Measurements from ENCODE around the gene PTPRG. TPM values are rescaled to one million over a fixed set of nuclear protein-coding genes. Genes with fewer than 3 reads are reported as not detected.

The PTPRG gene
- total RNA-seq, 1 donor from 2014 or later = 39.6 TPM

DNA sequence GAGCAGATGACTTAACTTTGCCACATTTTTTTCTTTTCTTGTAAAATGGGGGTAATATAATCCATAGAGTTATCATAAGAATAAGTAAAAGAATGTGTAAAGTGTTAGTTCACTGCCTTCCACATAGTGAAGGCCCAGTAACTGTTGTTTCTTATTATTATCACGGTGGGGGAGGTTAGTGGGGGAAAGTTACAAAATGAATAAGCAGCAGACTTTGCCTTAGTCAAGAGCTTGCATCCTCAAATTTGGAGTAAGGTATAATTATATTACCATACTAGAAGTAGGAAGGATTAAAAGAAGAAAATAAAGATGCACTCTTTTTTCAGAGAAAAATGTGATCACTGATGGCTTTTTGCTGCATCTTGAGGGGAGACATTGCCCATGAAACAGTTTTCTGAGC, 247.6 kb downstream of the PTPRG start:
- FAIRE-seq (no peak), DNase-seq (ENCODE audit: low read depth) (no peak)
- Mint-ChIP-seq H3K9me3 (ENCODE audit: unreplicated experiment) (no peaks in the 10 kb centered on the region), H3K4me3 (ENCODE audit: unreplicated experiment) (no peak overlapping the region), H3K4me1 (ENCODE audit: low read depth, unreplicated experiment) (peaks cover 2% of the 10 kb centered on the region), H3K27me3 (ENCODE audit: low read depth, unreplicated experiment) (no peaks in the 10 kb centered on the region), H3K36me3 (ENCODE audit: low read depth, unreplicated experiment) (no peaks in the 10 kb centered on the region), H3K27ac (ENCODE audit: unreplicated experiment) (no peak overlapping the region)
- no peak for TF ChIP-seq EZH2 (IDR thresholded peaks at IDR 0.05; ENCODE audit: insufficient read depth, low read length)
- TF ChIP-seq, protein P1, sequence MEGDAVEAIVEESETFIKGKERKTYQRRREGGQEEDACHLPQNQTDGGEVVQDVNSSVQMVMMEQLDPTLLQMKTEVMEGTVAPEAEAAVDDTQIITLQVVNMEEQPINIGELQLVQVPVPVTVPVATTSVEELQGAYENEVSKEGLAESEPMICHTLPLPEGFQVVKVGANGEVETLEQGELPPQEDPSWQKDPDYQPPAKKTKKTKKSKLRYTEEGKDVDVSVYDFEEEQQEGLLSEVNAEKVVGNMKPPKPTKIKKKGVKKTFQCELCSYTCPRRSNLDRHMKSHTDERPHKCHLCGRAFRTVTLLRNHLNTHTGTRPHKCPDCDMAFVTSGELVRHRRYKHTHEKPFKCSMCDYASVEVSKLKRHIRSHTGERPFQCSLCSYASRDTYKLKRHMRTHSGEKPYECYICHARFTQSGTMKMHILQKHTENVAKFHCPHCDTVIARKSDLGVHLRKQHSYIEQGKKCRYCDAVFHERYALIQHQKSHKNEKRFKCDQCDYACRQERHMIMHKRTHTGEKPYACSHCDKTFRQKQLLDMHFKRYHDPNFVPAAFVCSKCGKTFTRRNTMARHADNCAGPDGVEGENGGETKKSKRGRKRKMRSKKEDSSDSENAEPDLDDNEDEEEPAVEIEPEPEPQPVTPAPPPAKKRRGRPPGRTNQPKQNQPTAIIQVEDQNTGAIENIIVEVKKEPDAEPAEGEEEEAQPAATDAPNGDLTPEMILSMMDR (IDR thresholded peaks at IDR 0.05; ENCODE audit: insufficient read depth, low read depth, low read length) = no peak
- Histone ChIP-seq H3K4me3 (ENCODE audit: insufficient read depth, low read depth, low read length) (no peak overlapping the region), H3K4me1 (ENCODE audit: insufficient read depth, low read length) (no peaks in the 10 kb centered on the region), H3K27me3 (ENCODE audit: insufficient read depth, low read length) (no peaks in the 10 kb centered on the region), H3K9me3 (ENCODE audit: insufficient read depth, low read depth, low read length) (no peaks in the 10 kb centered on the region), H3K9ac (ENCODE audit: low read length) (no peak overlapping the region), H4K20me1 (ENCODE audit: insufficient read depth, low read length) (peaks cover 32% of the 10 kb centered on the region), H3K27ac (ENCODE audit: low read depth, low read length) (no peak overlapping the region), H2AFZ (ENCODE audit: low read depth, low read length) (no peak overlapping the region), H3K79me2 (ENCODE audit: insufficient read depth, low read length) (no peaks in the 10 kb centered on the region), H3K36me3 (ENCODE audit: insufficient read depth, low read length) (no peaks in the 10 kb centered on the region), H3K4me2 (ENCODE audit: low read length) (no peak overlapping the region)

GRCh38 chr3:61809879-61810278, 248.5 kb downstream of the PTPRG start:
- H3K36me3 ChIP-seq (ENCODE audit: insufficient read depth, low read length) = no peaks in the 10 kb centered on the region
- H3K27me3 Mint-ChIP-seq (ENCODE audit: low read depth, unreplicated experiment) = no peaks in the 10 kb centered on the region
- H4K20me1 ChIP-seq (ENCODE audit: insufficient read depth, low read length) = peaks cover 30% of the 10 kb centered on the region
- no peaks in the 10 kb centered on the region for H3K9me3 ChIP-seq (ENCODE audit: insufficient read depth, low read depth, low read length)
- no peak overlapping the region for H3K27ac Mint-ChIP-seq (ENCODE audit: unreplicated experiment)
- H3K4me2 ChIP-seq (ENCODE audit: low read length) = no peak overlapping the region
- FAIRE-seq = no peak
- TF ChIP-seq, protein P1 (IDR thresholded peaks at IDR 0.05; ENCODE audit: insufficient read depth, low read depth, low read length) = no peak
- no peak for TF ChIP-seq EZH2 (IDR thresholded peaks at IDR 0.05; ENCODE audit: insufficient read depth, low read length)
- no peaks in the 10 kb centered on the region for H3K36me3 Mint-ChIP-seq (ENCODE audit: low read depth, unreplicated experiment)
- H3K9ac ChIP-seq (ENCODE audit: low read length) = no peak overlapping the region
- H3K4me3 Mint-ChIP-seq (ENCODE audit: unreplicated experiment) = no peak overlapping the region
- no peak overlapping the region for H3K27ac ChIP-seq (ENCODE audit: low read depth, low read length)
- no peaks in the 10 kb centered on the region for H3K4me1 Mint-ChIP-seq (ENCODE audit: low read depth, unreplicated experiment)
- H3K79me2 ChIP-seq (ENCODE audit: insufficient read depth, low read length) = no peaks in the 10 kb centered on the region
- H3K4me3 ChIP-seq (ENCODE audit: insufficient read depth, low read depth, low read length) = no peak overlapping the region
- no peaks in the 10 kb centered on the region for H3K27me3 ChIP-seq (ENCODE audit: insufficient read depth, low read length)
- no peaks in the 10 kb centered on the region for H3K9me3 Mint-ChIP-seq (ENCODE audit: unreplicated experiment)
- DNase-seq (ENCODE audit: low read depth) = no peak
- H2AFZ ChIP-seq (ENCODE audit: low read depth, low read length) = no peak overlapping the region
- H3K4me1 ChIP-seq (ENCODE audit: insufficient read depth, low read length) = no peaks in the 10 kb centered on the region

DNA sequence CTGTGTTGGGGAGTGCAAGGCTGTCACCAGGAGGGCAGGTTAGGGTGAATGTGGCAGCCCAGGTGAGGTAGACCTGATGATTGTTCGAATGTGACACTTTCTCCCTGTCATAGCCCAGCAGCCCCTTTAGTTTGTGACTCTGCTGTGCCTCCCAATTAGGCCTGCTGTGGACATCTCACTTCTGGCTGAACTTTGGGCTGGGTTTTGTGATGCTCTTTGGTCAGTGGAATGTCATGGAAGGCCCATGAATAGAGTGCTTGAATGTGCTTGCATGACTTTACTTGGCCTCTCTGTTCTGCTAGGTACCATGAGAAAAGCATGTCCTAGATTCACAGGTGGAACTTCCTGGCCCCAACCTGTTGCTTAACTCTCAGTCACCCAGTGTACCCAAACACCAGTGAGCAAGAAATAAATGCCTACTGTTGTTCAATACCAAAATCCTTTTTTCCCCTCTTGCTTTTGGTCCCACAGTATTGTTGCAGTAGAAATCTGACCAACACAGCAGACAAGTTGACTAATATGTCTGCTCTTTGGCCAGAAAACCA, 249.7 kb downstream of the PTPRG start:
- Mint-ChIP-seq H3K9me3 (ENCODE audit: unreplicated experiment) (no peaks in the 10 kb centered on the region), H3K27ac (ENCODE audit: unreplicated experiment) (no peak overlapping the region), H3K4me1 (ENCODE audit: low read depth, unreplicated experiment) (no peaks in the 10 kb centered on the region), H3K27me3 (ENCODE audit: low read depth, unreplicated experiment) (no peaks in the 10 kb centered on the region), H3K4me3 (ENCODE audit: unreplicated experiment) (no peak overlapping the region), H3K36me3 (ENCODE audit: low read depth, unreplicated experiment) (no peaks in the 10 kb centered on the region)
- H3K9me3 ChIP-seq (ENCODE audit: insufficient read depth, low read depth, low read length) = no peaks in the 10 kb centered on the region
- no peaks in the 10 kb centered on the region for H3K36me3 ChIP-seq (ENCODE audit: insufficient read depth, low read length)
- peaks cover 26% of the 10 kb centered on the region for H4K20me1 ChIP-seq (ENCODE audit: insufficient read depth, low read length)
- H3K4me3 ChIP-seq (ENCODE audit: insufficient read depth, low read depth, low read length) = no peak overlapping the region
- H3K27ac ChIP-seq (ENCODE audit: low read depth, low read length) = no peak overlapping the region
- H3K27me3 ChIP-seq (ENCODE audit: insufficient read depth, low read length) = no peaks in the 10 kb centered on the region
- H2AFZ ChIP-seq (ENCODE audit: low read depth, low read length) = no peak overlapping the region
- no peaks in the 10 kb centered on the region for H3K4me1 ChIP-seq (ENCODE audit: insufficient read depth, low read length)
- H3K9ac ChIP-seq (ENCODE audit: low read length) = no peak overlapping the region
- H3K79me2 ChIP-seq (ENCODE audit: insufficient read depth, low read length) = peaks cover 2% of the 10 kb centered on the region
- no peak for TF ChIP-seq EZH2 (IDR thresholded peaks at IDR 0.05; ENCODE audit: insufficient read depth, low read length)
- TF ChIP-seq, protein P1 (IDR thresholded peaks at IDR 0.05; ENCODE audit: insufficient read depth, low read depth, low read length) = no peak
- H3K4me2 ChIP-seq (ENCODE audit: low read length) = no peak overlapping the region
- FAIRE-seq (no peak), DNase-seq (ENCODE audit: low read depth) (no peak)
